ENCODE measurements around the gene CPXM2.

The CPXM2 gene

DNA sequence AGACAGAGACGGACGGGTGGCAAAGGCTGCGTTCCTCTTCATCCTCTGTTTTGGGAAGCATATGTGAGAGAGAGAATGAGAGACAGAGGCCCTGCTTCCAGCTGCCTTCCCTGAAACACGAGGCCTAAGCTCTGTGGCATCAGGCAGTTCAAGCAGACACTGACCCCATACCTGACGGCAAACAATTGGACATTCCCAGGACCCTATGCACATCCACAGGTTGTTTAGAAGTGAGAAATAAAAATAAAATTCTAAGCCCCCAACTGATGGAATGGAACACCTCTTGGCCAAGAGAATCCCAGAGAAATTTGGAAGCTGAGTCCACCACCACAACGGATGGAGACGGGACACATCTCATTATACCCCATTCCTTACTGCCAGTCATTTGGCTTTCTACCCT is 105.3 kb downstream of the CPXM2 start:
- TF ChIP-seq, protein P1, sequence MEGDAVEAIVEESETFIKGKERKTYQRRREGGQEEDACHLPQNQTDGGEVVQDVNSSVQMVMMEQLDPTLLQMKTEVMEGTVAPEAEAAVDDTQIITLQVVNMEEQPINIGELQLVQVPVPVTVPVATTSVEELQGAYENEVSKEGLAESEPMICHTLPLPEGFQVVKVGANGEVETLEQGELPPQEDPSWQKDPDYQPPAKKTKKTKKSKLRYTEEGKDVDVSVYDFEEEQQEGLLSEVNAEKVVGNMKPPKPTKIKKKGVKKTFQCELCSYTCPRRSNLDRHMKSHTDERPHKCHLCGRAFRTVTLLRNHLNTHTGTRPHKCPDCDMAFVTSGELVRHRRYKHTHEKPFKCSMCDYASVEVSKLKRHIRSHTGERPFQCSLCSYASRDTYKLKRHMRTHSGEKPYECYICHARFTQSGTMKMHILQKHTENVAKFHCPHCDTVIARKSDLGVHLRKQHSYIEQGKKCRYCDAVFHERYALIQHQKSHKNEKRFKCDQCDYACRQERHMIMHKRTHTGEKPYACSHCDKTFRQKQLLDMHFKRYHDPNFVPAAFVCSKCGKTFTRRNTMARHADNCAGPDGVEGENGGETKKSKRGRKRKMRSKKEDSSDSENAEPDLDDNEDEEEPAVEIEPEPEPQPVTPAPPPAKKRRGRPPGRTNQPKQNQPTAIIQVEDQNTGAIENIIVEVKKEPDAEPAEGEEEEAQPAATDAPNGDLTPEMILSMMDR (IDR thresholded peaks at IDR 0.05; ENCODE audit: extremely low read depth, insufficient read depth, missing control alignments) = no peak
- in situ Hi-C loops (cut with MboI; ENCODE audit: low pct_unique_long_range_greater_than_20kb, low sequenced_read_pairs, unreplicated experiment) = no loop called here
- no peak for DNase-seq (ENCODE audit: low spot score)

DNA sequence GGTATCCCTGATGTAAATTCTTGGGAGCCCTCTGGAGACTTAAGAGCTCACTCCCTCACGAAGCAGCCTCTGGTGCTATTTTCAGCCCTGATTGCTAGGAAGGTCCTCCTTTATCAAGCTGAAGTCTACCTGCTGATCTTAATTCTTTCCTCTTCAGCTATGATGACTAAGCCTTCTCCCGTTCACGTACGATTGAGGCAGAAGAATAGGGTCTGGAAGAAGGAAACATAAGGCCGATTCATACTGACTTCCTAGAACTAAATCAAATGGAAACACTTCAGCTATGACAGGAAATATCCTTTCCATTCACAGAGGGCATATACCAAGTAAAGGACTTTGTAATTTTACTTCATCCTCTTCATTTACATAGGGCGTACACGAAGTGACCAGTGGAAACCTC is 107.0 kb downstream of the CPXM2 start:
- no peak for DNase-seq (ENCODE audit: low spot score)
- in situ Hi-C loops (cut with MboI; ENCODE audit: low pct_unique_long_range_greater_than_20kb, low sequenced_read_pairs, unreplicated experiment) = no loop called here
- TF ChIP-seq, protein P1 (IDR thresholded peaks at IDR 0.05; ENCODE audit: extremely low read depth, insufficient read depth, missing control alignments) = no peak

DNA sequence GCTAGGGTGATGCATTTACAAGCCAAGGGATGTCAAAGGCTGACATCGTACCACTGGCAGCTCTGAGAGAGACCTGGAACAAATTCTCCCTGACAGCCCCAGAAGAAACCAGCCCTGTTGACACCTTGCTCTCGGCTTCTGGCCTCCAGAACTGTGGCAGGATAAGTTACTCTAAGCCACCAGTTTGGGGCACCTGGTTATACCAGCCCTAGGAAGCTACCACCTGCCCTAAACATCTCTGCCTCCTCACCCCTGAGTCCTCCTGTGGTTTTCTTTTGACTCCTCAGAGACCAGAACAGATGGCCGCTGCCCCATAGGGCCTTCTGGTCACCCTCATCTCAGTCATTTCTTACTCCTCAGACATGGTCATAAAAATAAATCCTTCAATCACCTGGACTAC is 107.4 kb downstream of the CPXM2 start:
- TF ChIP-seq, protein P1 (IDR thresholded peaks at IDR 0.05; ENCODE audit: extremely low read depth, insufficient read depth, missing control alignments) = no peak
- DNase-seq (ENCODE audit: low spot score) = no peak
- in situ Hi-C loops (cut with MboI; ENCODE audit: low pct_unique_long_range_greater_than_20kb, low sequenced_read_pairs, unreplicated experiment) = no loop called here

DNA sequence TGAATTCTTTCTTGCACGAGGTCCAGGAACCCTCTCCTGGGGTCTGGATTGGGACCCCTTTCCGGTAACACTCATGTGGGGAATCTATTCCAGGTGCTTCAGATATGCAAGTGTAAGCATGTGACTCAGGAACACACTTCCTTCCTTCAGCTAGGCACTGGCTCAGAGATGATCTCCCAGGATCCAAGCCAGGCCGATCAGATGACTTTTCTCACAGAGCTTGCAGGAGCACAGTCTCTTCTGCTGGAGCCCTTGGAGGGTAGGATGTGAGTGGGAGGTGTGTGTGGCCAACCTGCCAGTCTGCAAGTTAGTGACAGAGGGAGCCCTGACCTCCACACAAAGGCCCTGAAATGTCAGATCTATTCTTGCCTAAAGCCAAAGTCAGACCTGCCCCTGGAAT is 108.3 kb downstream of the CPXM2 start:
- TF ChIP-seq, protein P1 (IDR thresholded peaks at IDR 0.05; ENCODE audit: extremely low read depth, insufficient read depth, missing control alignments) = no peak
- in situ Hi-C loops (cut with MboI; ENCODE audit: low pct_unique_long_range_greater_than_20kb, low sequenced_read_pairs, unreplicated experiment) = no loop called here
- DNase-seq (ENCODE audit: low spot score) = no peak

DNA sequence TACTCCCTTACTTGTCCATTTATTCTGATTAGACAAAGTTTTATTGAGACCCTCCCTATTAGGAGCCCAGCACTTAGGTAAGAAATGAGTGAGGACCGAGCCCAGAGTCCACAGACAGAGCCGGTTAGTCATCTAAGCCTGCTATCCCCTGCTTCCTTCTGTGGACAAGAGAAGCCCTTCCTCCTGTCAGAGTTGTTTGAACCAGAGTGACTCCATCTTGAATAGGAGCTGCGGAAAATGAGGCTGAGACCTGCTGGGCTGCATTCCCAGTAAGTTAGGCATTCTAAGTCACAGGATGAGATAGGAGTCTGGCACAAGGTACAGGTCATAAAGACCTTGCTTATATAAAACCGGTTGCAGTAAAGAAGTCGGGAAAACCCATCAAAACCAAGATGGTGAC is 109.1 kb downstream of the CPXM2 start:
- in situ Hi-C loops (cut with MboI; ENCODE audit: low pct_unique_long_range_greater_than_20kb, low sequenced_read_pairs, unreplicated experiment) = no loop called here
- no peak for DNase-seq (ENCODE audit: low spot score)
- TF ChIP-seq, protein P1 (IDR thresholded peaks at IDR 0.05; ENCODE audit: extremely low read depth, insufficient read depth, missing control alignments) = no peak

DNA sequence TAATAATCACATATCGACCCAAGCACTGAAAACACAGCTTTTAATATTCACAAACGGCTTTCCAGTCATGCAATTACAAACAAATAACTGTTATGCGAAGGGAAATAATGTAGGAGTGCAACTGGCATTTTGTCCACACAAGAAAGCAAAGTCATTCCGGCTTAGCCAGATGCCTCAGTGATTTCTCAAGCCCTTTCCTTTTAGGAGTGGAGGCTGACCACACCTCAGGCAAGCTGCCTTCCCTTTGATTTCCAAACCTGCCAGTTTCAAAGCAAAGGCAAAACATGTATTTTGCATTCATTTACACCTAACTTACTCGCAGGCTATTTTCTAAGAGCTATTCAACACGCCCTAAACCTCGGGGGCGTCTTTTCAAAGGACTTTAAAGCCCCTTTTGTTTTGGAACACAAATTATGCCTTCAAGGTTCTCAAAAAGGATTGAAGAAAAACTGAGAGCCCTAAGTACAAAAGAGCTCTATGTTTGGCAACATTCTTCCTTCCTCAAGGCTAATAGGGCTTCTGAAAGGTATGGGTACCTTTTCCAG is 109.6 kb downstream of the CPXM2 start:
- TF ChIP-seq, protein P1 (IDR thresholded peaks at IDR 0.05; ENCODE audit: extremely low read depth, insufficient read depth, missing control alignments) = no peak
- in situ Hi-C loops (cut with MboI; ENCODE audit: low pct_unique_long_range_greater_than_20kb, low sequenced_read_pairs, unreplicated experiment) = no loop called here
- no peak for DNase-seq (ENCODE audit: low spot score)

Measured in GM13977 (cell line).